GM23248 (cell line): ENCODE measurements around the gene TMCC1. TPM values are rescaled to one million over a fixed set of nuclear protein-coding genes. Genes with fewer than 3 reads are reported as not detected.
"Not testable (repeated sequence)": the region's sequence is repeated elsewhere in the genome, so short reads cannot be mapped to it uniquely, and the experiment has no call there.

Experiments
- DNase-seq: peaks from one replicate; pipeline ENCODE4 v3.0.0-alpha.2; 2015
- H2AFZ ChIP-seq: fragments of 200-600 bp; sonication (generic); 2 replicates; pipeline ENCODE4 v1.6.1; 2016; ENCODE audit warnings: antibody characterized with exemption
- H3F3A ChIP-seq: fragments of 200-600 bp; sonication (generic); 2 replicates; pipeline ENCODE4 v1.6.1; 2016; ENCODE audit warnings: mild to moderate bottlenecking, antibody characterized with exemption, mixed run types; ENCODE audit not compliant: insufficient read depth
- H3K27ac ChIP-seq: fragments of 200-600 bp; sonication (generic); 2 replicates; pipeline ENCODE4 v1.5.1; 2016; ENCODE audit warnings: mild to moderate bottlenecking
- H3K27me3 ChIP-seq: fragments of 200-600 bp; sonication (generic); replicated peaks from 2 replicates; pipeline ENCODE4 v1.6.1; 2016; ENCODE audit warnings: mild to moderate bottlenecking; ENCODE audit not compliant: insufficient read depth
- H3K36me3 ChIP-seq: fragments of 200-600 bp; sonication (generic); 2 replicates; pipeline ENCODE4 v1.6.1; 2016; ENCODE audit warnings: low read depth, mild to moderate bottlenecking
- H3K4me1 ChIP-seq: fragments of 200-600 bp; sonication (generic); 2 replicates; pipeline ENCODE4 v1.6.1; 2016; ENCODE audit warnings: mild to moderate bottlenecking; ENCODE audit not compliant: insufficient read depth
- H3K4me2 ChIP-seq: fragments of 200-600 bp; sonication (generic); one replicate; pipeline ENCODE4 v1.6.1; 2016; ENCODE audit warnings: mild to moderate bottlenecking; ENCODE audit not compliant: unreplicated experiment
- H3K4me3 ChIP-seq: fragments of 200-600 bp; sonication (generic); 2 replicates; pipeline ENCODE4 v1.5.1; 2016; ENCODE audit warnings: mild to moderate bottlenecking
- H3K79me2 ChIP-seq: fragments of 200-600 bp; sonication (generic); 2 replicates; pipeline ENCODE4 v1.6.1; 2016; ENCODE audit warnings: mild to moderate bottlenecking; ENCODE audit not compliant: insufficient read depth
- H3K9ac ChIP-seq: fragments of 200-600 bp; sonication (generic); 2 replicates; pipeline ENCODE4 v1.6.1; 2016; ENCODE audit warnings: mild to moderate bottlenecking
- H3K9me2 ChIP-seq: fragments of 200-600 bp; sonication (generic); 2 replicates; pipeline ENCODE4 v1.6.1; 2016; ENCODE audit warnings: mixed run types, mild to moderate bottlenecking, moderate library complexity; ENCODE audit not compliant: insufficient read depth
- H3K9me3 ChIP-seq: fragments of 200-600 bp; sonication (generic); one replicate; pipeline ENCODE4 v1.6.1; 2017; ENCODE audit warnings: low read depth
- H4K20me1 ChIP-seq: fragments of 200-600 bp; sonication (generic); 2 replicates; pipeline ENCODE4 v1.6.0; 2016; ENCODE audit not compliant: insufficient read depth
- EZH2 ChIP-seq: fragments of 200-600 bp; sonication (generic); IDR thresholded peaks from 2 replicates; pipeline ENCODE4 v1.6.1; 2018; ENCODE audit warnings: antibody characterized with exemption, mild to moderate bottlenecking; ENCODE audit not compliant: insufficient read depth, poor library complexity, severe bottlenecking
- EZH2phosphoT487 ChIP-seq: fragments of 200-600 bp; sonication (generic); IDR thresholded peaks from 2 replicates; pipeline ENCODE4 v1.6.1; 2018; ENCODE audit warnings: antibody characterized with exemption, moderate library complexity, mild to moderate bottlenecking, low read depth; ENCODE audit not compliant: insufficient read depth
- WGBS, 2 experiments: methylation state at CpG; one replicate each; pipeline ENCODE4 v1.1.6; 2015 to 2017; ENCODE audit warnings: low lambda C conversion rate in 2 of 2, low coverage in 1 of 2; ENCODE audit errors: missing lambda C conversion rate in 2 of 2; 5-methylcytosine and 5-hydroxymethylcytosine counted together
- in situ Hi-C: fragments of 300-500 bp; cut with MboI; formaldehyde crosslinking; loops from 2 replicates; pipeline ENCODE4 v1.15.0; 2020
- polyA plus RNA-seq: library from polyadenylated mRNA; unstranded; fragments of >200 nt; fragmentation: Nextera tagmentation; extraction: Ambion mirVana; gene quantifications from 2 replicates; pipeline ENCODE4 v1.2.1, GENCODE V29; 2016
- total RNA-seq: library from RNA; depleted of rRNA; stranded (reverse); fragments of >200 nt; shearing (Covaris generic); gene quantifications from 2 replicates; pipeline ENCODE4 v1.2.3, GENCODE V29; 2014

TMCC1 gene
- total and polyA plus RNA-seq, 2 experiments from 2014 or later: 4.0 to 11.1 TPM

GRCh38 chr3:129683201-129683600 is 210.3 kb downstream of the TMCC1 start:
- no peaks in the 10 kb centered on the region for H4K20me1 ChIP-seq
- in situ Hi-C loops: no loop called here
- no peak overlapping the region for H3K4me3 ChIP-seq
- no peak overlapping the region for H3K9ac ChIP-seq
- no peaks in the 10 kb centered on the region for H3K9me2 ChIP-seq
- H3K9me3 ChIP-seq: no peaks in the 10 kb centered on the region
- no peak for DNase-seq
- TF ChIP-seq EZH2 (no peak), EZH2phosphoT487 (no peak)
- H3F3A ChIP-seq: no peaks in the 10 kb centered on the region
- H2AFZ ChIP-seq: no peak overlapping the region
- H3K4me2 ChIP-seq: no peak overlapping the region
- H3K79me2 ChIP-seq: peaks cover 13% of the 10 kb centered on the region; the same call in 1 of the 2 replicates
- 0 out of 2 replicates have a peak, but pooled peaks cover 6% of the 10 kb centered on the region for H3K4me1 ChIP-seq
- no peaks in the 10 kb centered on the region for H3K36me3 ChIP-seq
- WGBS, 2 experiments: 98% methylated on average over 2 of the region's 2 CpGs
- no peak overlapping the region for H3K27ac ChIP-seq
- H3K27me3 ChIP-seq: no peaks in the 10 kb centered on the region

- Histone ChIP-seq H3K9me2 (no peaks in the 10 kb centered on the region), H3K79me2 (0 out of 2 replicates have a peak, but pooled peaks cover 6% of the 10 kb centered on the region), H3K9ac (no peak overlapping the region), H3K4me3 (no peak overlapping the region), H3K4me1 (0 out of 2 replicates have a peak, but pooled peaks cover 6% of the 10 kb centered on the region), H3K27ac (no peak overlapping the region), H2AFZ (no peak overlapping the region), H3K4me2 (no peak overlapping the region), H3F3A (no peaks in the 10 kb centered on the region), H4K20me1 (no peaks in the 10 kb centered on the region), H3K9me3 (no peaks in the 10 kb centered on the region), H3K27me3 (no peaks in the 10 kb centered on the region), H3K36me3 (no peaks in the 10 kb centered on the region)
- DNase-seq: no peak
- WGBS, 2 experiments: 85 to 91% methylated on average over 4 to 5 of the region's 5 CpGs
- TF ChIP-seq EZH2 (no peak), EZH2phosphoT487 (no peak)
- in situ Hi-C loops: no loop called here
These were observed 216.5 kb downstream of the TMCC1 start for GRCh38 chr3:129676985-129677384.

- H3K4me2 ChIP-seq, H3K36me3 ChIP-seq, H3K79me2 ChIP-seq, in situ Hi-C loops, H2AFZ ChIP-seq, H3K9ac ChIP-seq, H3K27me3 ChIP-seq, H3K4me3 ChIP-seq, H3K9me2 ChIP-seq, H4K20me1 ChIP-seq, DNase-seq, H3K9me3 ChIP-seq, H3K27ac ChIP-seq, H3F3A ChIP-seq, H3K4me1 ChIP-seq: not testable (repeated sequence)
- WGBS, 2 experiments: 96 to 97% methylated on average over 9 of the region's 9 CpGs
These were observed 218.8 kb downstream of the TMCC1 start for GRCh38 chr3:129674798-129675123.

- Histone ChIP-seq H3K27ac (no peak overlapping the region), H3K27me3 (no peaks in the 10 kb centered on the region), H4K20me1 (no peaks in the 10 kb centered on the region), H3K4me1 (no peaks in the 10 kb centered on the region), H3K9me2 (no peaks in the 10 kb centered on the region), H2AFZ (no peak overlapping the region), H3K9ac (no peak overlapping the region), H3K4me2 (no peak overlapping the region), H3F3A (no peaks in the 10 kb centered on the region), H3K9me3 (no peaks in the 10 kb centered on the region), H3K79me2 (0 out of 2 replicates have a peak, but pooled peaks cover 6% of the 10 kb centered on the region), H3K36me3 (peaks cover 4% of the 10 kb centered on the region; the same call in 1 of the 2 replicates), H3K4me3 (no peak overlapping the region)
- in situ Hi-C loops: no loop called here
- TF ChIP-seq EZH2phosphoT487 (no peak), EZH2 (no peak)
- DNase-seq: no peak
- WGBS, 2 experiments: 83 to 85% methylated on average over 5 of the region's 5 CpGs
These were observed 219.4 kb downstream of the TMCC1 start for GRCh38 chr3:129673897-129674797.
